ENCODE results near the gene GTF3C2. TPM values are rescaled to one million over a fixed set of nuclear protein-coding genes. Genes with fewer than 3 reads are reported as not detected.

GTF3C2 gene
- total and polyA plus RNA-seq, 9 of the 15 experiments (the other 6 are each of a cell fraction or from before 2014, with no cell fraction given): 35.5 to 96.8 (median 53.0) TPM

- no peak for TF ChIP-seq CBX8 (IDR thresholded peaks at IDR 0.05; ENCODE audit: borderline replicate concordance, extremely low read depth, low read depth, low read length, poor library complexity, severe bottlenecking)
- no peak for TF ChIP-seq STAT6 (CRISPR knock-in tag; IDR thresholded peaks at IDR 0.05)
- no peak for TF ChIP-seq RBM14 (IDR thresholded peaks at IDR 0.05; ENCODE audit: borderline replicate concordance, insufficient read depth, low read depth, low read length)
- TF ChIP-seq TCF7L2 (IDR thresholded peaks at IDR 0.05; ENCODE audit: low read depth, low read length): no peak
- no peak for TF ChIP-seq RFX5 (IDR thresholded peaks at IDR 0.05; ENCODE audit: low read depth, low read length)
- TF ChIP-seq ZNF311 (CRISPR knock-in tag; IDR thresholded peaks at IDR 0.05): no peak
- TF ChIP-seq BCL6 (CRISPR knock-in tag; IDR thresholded peaks at IDR 0.05): no peak
- no peak for TF ChIP-seq RCOR1 (IDR thresholded peaks at IDR 0.05; ENCODE audit: borderline replicate concordance in 1 of 2, low read depth in 2 of 2, low read length in 2 of 2)
- 0 out of 2 replicates have a peak, but pooled peaks have one; percentile 49 for TF ChIP-seq TEAD4 (IDR thresholded peaks at IDR 0.05; ENCODE audit: low read length)
- no peak for TF ChIP-seq TEAD4 (CRISPR knock-in tag; IDR thresholded peaks at IDR 0.05; ENCODE audit: borderline replicate concordance)
- no peak for TF ChIP-seq BRCA1 (IDR thresholded peaks at IDR 0.05)
- no peak for TF ChIP-seq BRCA1 (CRISPR knock-in tag; IDR thresholded peaks at IDR 0.05)
- peak; percentile 98 for TF ChIP-seq NR2C1 (IDR thresholded peaks at IDR 0.05)
- peak; percentile 97 for TF ChIP-seq NR2C1 (tag; IDR thresholded peaks at IDR 0.05)
- peak; percentile 35 for TF ChIP-seq SAP30 (IDR thresholded peaks at IDR 0.05; ENCODE audit: borderline replicate concordance, insufficient read depth, low read depth, low read length, poor library complexity, severe bottlenecking)
- TF ChIP-seq KDM1A (IDR thresholded peaks at IDR 0.05): no peak
- TF ChIP-seq ZNF655 (CRISPR knock-in tag; IDR thresholded peaks at IDR 0.05): no peak
These were observed 23.5 kb upstream of the GTF3C2 start (continued) for GRCh38 chr2:27379836-27380625.
